Neural cell (in vitro differentiated cells): Measurements from ENCODE around the gene LANCL3. TPM values are rescaled to one million over a fixed set of nuclear protein-coding genes. Genes with fewer than 3 reads are reported as not detected.

Experiments
- polyA plus RNA-seq: library from polyadenylated mRNA; depleted of rRNA; stranded (reverse); fragments of >200 nt; gene quantifications from 2 replicates; pipeline ENCODE4 v1.2.3, GENCODE V29; 2014

The LANCL3 gene
- polyA plus RNA-seq, 1 donor from 2014 or later, result 0.35 TPM

Other genes with a start within 250 kb of the LANCL3 start
- gene PRRG1, start 222.3 kb upstream of the LANCL3 start, polyA plus RNA-seq, result 7.4 and 9.1 TPM in 2 replicates
- 1.7 and 1.8 TPM in 2 replicates for gene XK, start 114.1 kb downstream of the LANCL3 start, polyA plus RNA-seq
- 0.40 and 0.83 TPM in 2 replicates for gene CYBB, start 208.4 kb downstream of the LANCL3 start, polyA plus RNA-seq